ENCODE results near the gene HSD11B2. TPM values are rescaled to one million over a fixed set of nuclear protein-coding genes. Genes with fewer than 3 reads are reported as not detected.

HSD11B2 gene
- total and polyA plus RNA-seq, 10 of the 15 experiments (the other 5 are each of a cell fraction or from before 2014, with no cell fraction given): 0.09 to 0.34 (median 0.21) TPM; not detected in 2

DNA sequence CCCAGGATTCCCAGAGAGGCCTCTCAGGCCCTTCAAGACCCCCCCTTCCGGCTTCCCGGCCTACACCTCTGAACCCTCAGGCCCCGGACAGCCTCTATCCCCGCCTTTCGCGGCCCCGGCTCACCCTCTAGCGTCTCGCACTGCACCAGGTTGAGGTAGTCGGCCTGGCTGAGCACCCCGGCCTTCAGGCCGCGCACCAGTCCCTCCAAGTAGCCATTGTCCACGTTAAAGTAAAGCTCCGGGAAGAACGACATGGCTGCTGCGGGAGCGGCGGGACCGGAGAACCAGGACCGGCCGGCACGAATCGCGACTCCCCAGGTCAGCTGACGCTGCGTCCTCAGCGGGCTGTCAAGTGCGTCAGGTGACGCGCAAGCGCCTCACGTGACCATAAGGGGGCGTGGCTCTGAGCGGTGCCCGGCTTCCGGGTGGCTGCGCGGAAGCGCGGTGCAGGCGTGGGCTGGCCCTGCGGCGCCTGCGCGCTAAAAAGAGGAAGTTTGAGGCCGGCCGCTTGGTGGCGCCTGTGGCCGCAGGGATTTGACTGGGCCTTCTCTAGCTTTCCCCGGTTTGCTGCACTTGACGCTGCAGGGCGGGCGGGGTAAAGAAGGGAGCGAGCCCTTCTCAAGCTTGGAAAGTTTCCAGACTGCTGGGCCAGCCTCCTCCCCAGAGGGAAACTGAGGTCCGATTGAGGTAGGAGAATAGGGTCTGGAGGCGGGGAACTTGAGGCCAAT, 50.1 kb downstream of the HSD11B2 start, which contains the start of gene ATP6V0D1 (continued):
- TF ChIP-seq, protein P1, sequence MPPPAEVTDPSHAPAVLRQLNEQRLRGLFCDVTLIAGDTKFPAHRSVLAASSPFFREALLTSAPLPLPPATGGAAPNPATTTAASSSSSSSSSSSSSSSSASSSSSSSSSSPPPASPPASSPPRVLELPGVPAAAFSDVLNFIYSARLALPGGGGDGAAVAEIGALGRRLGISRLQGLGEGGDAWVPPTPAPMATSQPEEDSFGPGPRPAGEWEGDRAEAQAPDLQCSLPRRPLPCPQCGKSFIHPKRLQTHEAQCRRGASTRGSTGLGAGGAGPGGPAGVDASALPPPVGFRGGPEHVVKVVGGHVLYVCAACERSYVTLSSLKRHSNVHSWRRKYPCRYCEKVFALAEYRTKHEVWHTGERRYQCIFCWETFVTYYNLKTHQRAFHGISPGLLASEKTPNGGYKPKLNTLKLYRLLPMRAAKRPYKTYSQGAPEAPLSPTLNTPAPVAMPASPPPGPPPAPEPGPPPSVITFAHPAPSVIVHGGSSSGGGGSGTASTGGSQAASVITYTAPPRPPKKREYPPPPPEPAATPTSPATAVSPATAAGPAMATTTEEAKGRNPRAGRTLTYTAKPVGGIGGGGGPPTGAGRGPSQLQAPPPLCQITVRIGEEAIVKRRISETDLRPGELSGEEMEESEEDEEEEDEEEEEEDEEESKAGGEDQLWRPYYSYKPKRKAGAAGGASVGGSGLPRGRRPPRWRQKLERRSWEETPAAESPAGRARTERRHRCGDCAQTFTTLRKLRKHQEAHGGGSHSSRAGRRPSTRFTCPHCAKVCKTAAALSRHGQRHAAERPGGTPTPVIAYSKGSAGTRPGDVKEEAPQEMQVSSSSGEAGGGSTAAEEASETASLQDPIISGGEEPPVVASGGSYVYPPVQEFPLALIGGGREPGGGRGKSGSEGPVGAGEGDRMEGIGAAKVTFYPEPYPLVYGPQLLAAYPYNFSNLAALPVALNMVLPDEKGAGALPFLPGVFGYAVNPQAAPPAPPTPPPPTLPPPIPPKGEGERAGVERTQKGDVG (CRISPR knock-in tag; IDR thresholded peaks at IDR 0.05): no peak
- TF ChIP-seq BHLHE40 (IDR thresholded peaks at IDR 0.05; ENCODE audit: borderline replicate concordance in 1 of 2, low read depth in 2 of 2, low read length in 1 of 2): peak; percentile 90 to 99
- TF ChIP-seq MEF2A (IDR thresholded peaks at IDR 0.05; ENCODE audit: insufficient read depth, low read depth, low read length): peak; percentile 73; the same call in 1 of the 2 replicates
- peak in 1 of 2 experiments; percentile 55; a peak in 1 of 4 replicates for TF ChIP-seq IKZF2 (IDR thresholded peaks at IDR 0.05)
- peak; percentile 77; the same call in 1 of the 2 replicates for TF ChIP-seq CBX5 (IDR thresholded peaks at IDR 0.05; ENCODE audit: low read depth)
- TF ChIP-seq, protein P2, sequence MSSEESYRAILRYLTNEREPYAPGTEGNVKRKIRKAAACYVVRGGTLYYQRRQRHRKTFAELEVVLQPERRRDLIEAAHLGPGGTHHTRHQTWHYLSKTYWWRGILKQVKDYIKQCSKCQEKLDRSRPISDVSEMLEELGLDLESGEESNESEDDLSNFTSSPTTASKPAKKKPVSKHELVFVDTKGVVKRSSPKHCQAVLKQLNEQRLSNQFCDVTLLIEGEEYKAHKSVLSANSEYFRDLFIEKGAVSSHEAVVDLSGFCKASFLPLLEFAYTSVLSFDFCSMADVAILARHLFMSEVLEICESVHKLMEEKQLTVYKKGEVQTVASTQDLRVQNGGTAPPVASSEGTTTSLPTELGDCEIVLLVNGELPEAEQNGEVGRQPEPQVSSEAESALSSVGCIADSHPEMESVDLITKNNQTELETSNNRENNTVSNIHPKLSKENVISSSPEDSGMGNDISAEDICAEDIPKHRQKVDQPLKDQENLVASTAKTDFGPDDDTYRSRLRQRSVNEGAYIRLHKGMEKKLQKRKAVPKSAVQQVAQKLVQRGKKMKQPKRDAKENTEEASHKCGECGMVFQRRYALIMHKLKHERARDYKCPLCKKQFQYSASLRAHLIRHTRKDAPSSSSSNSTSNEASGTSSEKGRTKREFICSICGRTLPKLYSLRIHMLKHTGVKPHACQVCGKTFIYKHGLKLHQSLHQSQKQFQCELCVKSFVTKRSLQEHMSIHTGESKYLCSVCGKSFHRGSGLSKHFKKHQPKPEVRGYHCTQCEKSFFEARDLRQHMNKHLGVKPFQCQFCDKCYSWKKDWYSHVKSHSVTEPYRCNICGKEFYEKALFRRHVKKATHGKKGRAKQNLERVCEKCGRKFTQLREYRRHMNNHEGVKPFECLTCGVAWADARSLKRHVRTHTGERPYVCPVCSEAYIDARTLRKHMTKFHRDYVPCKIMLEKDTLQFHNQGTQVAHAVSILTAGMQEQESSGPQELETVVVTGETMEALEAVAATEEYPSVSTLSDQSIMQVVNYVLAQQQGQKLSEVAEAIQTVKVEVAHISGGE (CRISPR knock-in tag; IDR thresholded peaks at IDR 0.05): no peak
- no peak for TF ChIP-seq ZNF217 (IDR thresholded peaks at IDR 0.05)
- TF ChIP-seq EZH2 (IDR thresholded peaks at IDR 0.05; ENCODE audit: borderline replicate concordance, control insufficient read depth, low read depth, low read length): no peak
- peak; percentile 67 for TF ChIP-seq HCFC1 (IDR thresholded peaks at IDR 0.05; ENCODE audit: low read length)
- TF ChIP-seq POLR2AphosphoS5 (IDR thresholded peaks at IDR 0.05; ENCODE audit: low read length): peak; percentile 73
- no peak for TF ChIP-seq ZBED1 (IDR thresholded peaks at IDR 0.05; ENCODE audit: borderline replicate concordance)
- peak; percentile 59; the same call in 1 of the 2 replicates for TF ChIP-seq SMARCA5 (IDR thresholded peaks at IDR 0.05)
- peak; percentile 71; the same call in 1 of the 2 replicates for TF ChIP-seq SPI1 (IDR thresholded peaks at IDR 0.05; ENCODE audit: borderline replicate concordance, insufficient read depth, low read depth, low read length)
- TF ChIP-seq BACH1 (IDR thresholded peaks at IDR 0.05; ENCODE audit: borderline replicate concordance): peak; percentile 31; the same call in 1 of the 2 replicates
- TF ChIP-seq, protein P3, sequence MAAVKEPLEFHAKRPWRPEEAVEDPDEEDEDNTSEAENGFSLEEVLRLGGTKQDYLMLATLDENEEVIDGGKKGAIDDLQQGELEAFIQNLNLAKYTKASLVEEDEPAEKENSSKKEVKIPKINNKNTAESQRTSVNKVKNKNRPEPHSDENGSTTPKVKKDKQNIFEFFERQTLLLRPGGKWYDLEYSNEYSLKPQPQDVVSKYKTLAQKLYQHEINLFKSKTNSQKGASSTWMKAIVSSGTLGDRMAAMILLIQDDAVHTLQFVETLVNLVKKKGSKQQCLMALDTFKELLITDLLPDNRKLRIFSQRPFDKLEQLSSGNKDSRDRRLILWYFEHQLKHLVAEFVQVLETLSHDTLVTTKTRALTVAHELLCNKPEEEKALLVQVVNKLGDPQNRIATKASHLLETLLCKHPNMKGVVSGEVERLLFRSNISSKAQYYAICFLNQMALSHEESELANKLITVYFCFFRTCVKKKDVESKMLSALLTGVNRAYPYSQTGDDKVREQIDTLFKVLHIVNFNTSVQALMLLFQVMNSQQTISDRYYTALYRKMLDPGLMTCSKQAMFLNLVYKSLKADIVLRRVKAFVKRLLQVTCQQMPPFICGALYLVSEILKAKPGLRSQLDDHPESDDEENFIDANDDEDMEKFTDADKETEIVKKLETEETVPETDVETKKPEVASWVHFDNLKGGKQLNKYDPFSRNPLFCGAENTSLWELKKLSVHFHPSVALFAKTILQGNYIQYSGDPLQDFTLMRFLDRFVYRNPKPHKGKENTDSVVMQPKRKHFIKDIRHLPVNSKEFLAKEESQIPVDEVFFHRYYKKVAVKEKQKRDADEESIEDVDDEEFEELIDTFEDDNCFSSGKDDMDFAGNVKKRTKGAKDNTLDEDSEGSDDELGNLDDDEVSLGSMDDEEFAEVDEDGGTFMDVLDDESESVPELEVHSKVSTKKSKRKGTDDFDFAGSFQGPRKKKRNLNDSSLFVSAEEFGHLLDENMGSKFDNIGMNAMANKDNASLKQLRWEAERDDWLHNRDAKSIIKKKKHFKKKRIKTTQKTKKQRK (IDR thresholded peaks at IDR 0.05; ENCODE audit: low read depth, low read length): no peak
